HG02943 (cell line): ENCODE measurements around the gene DZIP3.

Source experiments
- ATAC-seq: cut with Tn5 transposase; IDR thresholded peaks from one replicate; pipeline ENCODE4 v1.9.1; 2021; ENCODE audit warnings: mild to moderate bottlenecking, low read depth, moderate library complexity; ENCODE audit not compliant: unreplicated experiment

DZIP3 gene, protein sequence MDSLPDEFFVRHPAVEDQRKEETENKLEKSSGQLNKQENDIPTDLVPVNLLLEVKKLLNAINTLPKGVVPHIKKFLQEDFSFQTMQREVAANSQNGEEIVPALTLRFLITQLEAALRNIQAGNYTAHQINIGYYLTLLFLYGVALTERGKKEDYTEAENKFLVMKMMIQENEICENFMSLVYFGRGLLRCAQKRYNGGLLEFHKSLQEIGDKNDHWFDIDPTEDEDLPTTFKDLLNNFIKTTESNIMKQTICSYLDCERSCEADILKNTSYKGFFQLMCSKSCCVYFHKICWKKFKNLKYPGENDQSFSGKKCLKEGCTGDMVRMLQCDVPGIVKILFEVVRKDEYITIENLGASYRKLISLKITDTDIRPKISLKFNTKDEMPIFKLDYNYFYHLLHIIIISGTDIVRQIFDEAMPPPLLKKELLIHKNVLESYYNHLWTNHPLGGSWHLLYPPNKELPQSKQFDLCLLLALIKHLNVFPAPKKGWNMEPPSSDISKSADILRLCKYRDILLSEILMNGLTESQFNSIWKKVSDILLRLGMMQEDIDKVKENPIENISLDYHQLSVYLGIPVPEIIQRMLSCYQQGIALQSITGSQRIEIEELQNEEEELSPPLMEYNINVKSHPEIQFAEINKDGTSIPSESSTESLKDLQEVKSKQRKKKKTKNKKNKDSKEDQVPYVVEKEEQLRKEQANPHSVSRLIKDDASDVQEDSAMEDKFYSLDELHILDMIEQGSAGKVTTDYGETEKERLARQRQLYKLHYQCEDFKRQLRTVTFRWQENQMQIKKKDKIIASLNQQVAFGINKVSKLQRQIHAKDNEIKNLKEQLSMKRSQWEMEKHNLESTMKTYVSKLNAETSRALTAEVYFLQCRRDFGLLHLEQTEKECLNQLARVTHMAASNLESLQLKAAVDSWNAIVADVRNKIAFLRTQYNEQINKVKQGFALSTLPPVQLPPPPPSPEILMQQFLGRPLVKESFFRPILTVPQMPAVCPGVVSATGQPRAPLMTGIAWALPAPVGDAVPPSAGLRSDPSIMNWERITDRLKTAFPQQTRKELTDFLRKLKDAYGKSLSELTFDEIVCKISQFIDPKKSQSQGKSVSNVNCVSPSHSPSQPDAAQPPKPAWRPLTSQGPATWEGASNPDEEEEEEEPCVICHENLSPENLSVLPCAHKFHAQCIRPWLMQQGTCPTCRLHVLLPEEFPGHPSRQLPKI

DNA sequence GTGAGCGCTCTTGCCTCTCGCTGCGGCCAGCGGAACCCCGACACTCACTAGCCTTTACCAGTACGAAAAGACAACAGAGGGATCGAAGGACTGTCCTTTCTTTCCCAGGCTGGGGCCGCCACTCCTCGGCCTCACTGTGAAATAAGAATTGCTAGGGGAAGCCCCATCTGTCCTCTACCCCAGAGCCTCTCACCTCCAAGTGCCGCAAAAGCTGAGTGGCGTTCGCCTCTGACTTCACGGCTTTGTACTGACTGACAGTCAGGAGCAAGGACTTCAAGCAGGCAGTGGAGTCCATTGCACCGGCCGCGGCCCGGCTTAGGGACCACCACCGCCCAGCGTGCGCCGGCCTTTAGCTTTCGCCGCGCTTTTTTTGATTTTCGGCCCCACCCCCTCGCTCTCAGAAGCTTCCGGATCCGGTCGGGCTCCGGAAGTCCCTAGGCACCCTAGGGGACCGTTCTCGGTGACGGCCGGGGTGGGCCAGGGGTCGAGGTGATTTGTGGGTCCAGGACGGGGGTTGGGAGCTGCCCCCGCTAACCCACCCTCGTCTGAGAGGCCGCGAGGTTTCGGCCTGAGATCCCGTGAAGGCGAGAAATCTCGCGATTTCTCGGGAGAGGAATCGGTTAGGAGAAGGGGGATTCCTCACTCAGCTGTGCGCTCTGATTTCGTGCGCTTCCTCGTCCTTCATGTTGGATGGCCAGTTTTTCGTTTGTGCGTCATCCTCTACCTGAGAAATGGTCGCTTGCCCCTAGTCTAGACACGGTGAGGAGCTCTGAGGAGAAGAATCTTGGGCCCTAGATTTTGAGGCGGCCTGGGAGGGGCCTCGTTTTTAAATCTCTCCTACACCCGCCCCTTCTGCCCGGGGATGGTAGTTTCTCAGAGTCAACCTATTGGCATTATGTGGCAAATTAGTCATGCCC lies at the start of gene DZIP3, which contains the start of gene CIP2A:
DZIP3 (plus strand) TSS at position 642 of the 917 bp plus-strand sequence. CDS start 15,685 bp downstream, outside the sequence.
CIP2A (minus strand) TSS at position 358 of the 917 bp plus-strand sequence; CDS start at position 295, 63 bp downstream.
- peak; percentile 91 for ATAC-seq

DNA sequence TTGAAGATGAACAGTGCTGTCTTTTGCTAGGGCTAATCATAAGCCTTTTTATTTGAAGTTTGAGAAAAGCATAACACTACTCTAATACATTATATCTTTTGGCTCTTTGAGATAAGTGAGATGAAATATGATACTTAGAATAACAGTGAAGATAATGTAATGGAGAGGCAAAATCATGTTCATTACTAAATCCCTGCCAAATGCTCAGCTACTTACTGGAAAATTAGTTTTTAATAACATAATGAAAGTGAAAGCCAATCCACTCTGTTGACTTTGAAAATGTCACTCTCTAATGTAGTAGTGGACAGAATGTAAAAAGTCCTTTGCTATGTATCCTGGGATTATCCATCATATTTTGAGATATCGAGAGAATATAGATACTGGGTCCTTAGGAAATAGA lies 43.3 kb upstream of the DZIP3 start:
- ATAC-seq: no peak

DNA sequence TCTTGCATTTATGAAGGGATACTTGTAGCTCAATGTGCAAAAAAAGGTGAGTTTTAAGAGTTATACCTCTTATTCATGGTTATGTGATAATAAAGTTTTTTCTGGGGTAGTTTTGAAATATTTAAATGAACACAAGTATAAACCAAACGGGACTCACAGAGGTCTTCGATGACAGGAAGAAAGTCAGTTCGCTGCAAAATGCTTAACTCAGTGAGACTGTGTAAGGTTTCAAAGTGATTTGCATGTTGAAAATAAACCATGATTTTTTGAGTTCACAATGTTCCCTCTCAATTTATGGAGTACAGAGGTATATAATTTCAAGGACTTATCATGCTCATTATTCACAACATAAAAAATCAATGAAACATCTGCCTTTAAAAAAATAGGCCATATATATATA lies 42.8 kb upstream of the DZIP3 start:
- ATAC-seq: no peak

DNA sequence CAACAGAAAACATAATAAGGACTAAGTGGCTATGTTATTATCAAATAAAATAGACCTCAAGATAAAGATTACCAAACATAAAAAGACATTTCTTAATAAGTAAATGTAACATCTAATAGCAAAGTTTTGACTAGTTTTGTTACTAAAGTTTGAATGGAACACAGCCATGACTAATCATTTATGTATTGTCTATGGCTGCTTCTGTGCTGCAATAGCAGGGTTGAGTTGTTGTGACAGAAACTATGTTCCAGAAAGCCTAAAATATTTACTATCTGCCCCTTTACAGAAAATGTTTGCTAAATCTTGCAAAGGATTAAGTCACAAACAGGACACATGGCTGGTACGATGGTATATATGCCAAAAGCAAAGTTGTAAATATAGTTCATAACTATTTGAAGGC lies 41.2 kb upstream of the DZIP3 start:
- no peak for ATAC-seq

DNA sequence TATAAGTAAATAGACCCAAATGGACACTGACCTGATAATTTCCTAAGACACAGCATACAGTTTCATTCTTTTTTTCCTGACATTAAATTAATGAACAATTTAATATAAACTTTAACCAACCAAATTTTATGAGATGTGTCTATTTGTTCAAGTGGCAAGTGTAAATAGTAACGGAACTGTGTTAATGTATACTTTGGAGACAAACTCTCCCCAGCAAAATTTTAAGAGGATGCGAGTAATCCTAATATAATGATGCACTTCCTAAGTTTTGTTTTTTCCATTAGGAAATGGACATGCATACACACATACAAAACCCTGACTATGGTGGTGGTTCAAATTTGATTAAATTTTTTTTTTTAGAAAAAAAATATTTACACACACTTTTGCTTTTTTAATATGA lies 40.6 kb upstream of the DZIP3 start:
- no peak for ATAC-seq

DNA sequence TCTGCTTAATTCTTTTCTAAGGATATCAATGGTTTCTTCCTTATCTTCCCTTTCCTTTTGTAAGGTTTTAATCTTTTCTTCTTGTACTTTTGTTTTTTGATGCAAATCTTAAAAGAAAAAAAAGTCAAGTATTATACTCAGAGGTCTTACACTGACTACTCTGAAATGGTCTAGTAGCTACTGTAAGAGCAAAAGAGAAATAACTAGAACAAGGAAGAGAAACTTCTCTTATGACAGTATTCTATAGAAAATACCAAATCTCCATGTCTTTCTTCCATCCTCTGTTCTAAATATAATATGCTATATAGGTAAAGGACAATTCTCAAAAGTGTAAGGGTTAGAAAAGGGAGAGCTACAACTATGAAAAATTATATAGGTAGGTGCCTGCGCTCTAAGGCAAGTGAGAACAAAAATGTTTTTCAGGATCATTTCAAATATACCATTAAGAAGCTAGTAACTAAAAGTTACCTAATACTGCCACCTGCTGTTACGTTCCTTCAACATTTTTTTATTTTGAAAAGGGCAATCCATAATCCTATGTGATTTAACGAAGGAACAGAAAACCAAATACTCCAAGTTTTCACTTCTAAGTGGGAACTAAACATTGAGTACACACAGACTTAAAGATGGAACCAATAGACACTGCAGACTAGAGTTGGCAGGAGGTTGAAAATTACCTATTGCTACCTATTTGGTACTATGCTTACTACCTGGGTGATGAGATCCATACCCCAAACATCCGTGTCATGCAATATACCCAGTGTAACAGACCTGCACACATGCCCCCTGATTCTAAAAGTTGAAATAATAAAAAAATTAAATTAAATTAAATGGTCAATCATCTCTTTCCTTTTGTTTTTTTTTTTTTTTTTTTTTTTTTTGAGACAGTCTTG lies 37.0 kb upstream of the DZIP3 start:
- ATAC-seq: no peak

DNA sequence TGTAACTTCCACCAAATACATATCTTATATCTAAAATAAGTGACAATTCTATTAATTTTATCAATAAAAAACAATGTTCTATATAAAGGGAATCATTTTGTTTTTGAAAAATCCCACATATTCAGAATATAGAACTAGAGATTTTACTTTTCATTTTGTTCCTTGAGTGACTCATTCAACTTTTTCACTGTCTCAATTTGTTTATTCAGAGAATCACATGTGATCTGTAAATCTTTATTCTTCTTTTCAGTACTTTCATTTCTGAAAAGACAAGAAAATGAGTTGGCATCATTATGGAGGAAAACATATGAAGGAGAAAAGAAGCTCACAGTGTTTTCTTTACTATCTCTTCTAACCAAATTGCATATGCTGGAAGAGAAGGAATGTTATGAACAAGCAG lies 35.3 kb upstream of the DZIP3 start:
- no peak for ATAC-seq

DNA sequence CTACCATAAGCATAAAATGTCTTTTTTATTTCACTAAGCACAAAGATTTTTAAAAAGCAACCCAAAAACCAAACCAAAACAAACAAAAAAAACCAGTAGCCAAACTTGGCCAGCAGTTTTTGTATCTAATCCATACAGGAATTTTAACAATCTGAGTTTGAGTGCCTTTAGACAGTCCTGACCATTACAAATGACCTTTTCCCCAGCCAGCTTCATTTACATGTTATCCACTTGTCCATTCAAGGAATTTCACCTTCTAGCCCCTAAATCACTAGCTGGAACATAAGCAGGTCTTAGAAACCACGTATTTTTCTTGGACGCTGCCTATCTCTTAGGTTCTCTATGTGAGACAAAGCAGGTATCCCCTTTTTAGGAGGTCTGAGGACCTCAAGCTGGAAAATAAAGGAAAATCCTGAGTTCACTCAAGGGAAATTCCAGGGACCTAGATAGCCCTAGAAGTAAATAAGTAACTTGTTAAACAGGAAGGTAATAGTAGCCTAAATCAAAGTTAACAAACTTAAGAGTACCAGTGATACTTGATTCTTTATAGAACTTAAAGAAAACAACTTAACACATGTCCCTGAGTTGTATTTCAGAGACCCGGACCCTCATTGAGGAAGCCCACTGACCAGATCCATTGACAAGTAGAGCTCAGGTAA lies 34.5 kb upstream of the DZIP3 start:
- no peak for ATAC-seq

DNA sequence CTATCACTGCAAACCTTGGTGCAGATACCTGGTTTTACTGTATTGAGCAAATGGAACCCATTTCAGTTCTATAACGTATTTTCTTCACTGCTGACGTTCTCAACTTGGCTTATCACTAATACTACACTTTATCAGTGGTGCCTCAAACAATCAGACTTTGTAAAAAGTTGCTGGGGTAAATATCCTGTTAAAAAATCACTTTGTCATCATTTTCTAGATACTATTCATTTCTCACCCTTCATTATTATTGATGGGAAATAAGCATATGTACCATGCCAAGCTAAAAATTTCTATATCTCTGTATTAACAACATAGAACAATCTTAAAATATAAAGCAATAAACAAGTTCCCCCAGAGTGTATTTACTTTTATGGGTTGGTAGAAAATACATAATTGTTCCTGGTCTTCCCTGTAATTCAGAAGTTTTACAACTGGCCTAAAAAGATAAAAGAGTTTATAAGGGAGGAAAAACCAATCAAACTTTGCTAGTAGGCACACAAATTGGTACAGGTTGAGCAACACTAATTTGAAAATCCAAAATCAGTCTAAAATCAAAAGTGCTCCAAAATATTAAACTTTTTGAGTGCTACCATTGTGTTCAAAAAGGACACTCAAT lies 33.4 kb upstream of the DZIP3 start:
- ATAC-seq: no peak

DNA sequence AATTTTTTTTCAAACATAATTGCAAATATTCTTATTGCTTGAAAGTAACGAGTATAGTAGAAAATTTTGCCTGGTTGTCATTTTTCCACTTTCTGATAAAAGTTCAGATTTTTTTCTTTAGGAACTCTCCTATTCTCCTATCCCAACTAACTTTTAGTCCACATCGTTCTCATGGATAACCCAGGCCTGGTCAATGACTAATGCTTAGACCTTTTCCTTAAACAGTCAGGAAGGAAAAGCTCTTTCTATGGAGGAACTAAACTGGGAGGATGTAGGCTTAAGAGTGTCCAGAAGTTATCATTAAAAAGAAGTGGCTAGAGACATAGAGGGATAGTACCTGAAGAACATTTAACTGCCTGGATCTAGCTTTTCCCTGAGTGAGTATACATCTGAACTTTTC lies 27.0 kb upstream of the DZIP3 start:
- ATAC-seq: no peak

DNA sequence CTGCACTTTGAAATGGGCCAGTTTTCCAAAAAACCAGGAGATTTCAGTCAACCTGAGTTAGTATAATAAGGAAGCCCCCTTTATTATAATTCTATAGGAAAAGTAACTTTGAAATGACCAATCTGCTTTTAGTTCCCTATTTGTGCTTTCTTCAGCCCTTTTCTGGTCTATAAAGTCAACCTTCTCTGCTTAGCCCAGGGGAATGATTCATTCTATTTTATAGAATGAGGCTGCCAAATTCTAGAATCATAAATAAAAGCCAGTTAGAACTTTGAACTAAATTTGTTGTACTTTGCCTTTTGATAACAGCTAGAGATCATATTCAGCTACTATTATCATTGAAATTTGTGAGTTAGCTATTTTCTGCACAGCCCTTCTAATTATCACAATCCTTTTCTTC lies 25.0 kb upstream of the DZIP3 start:
- ATAC-seq: no peak

DNA sequence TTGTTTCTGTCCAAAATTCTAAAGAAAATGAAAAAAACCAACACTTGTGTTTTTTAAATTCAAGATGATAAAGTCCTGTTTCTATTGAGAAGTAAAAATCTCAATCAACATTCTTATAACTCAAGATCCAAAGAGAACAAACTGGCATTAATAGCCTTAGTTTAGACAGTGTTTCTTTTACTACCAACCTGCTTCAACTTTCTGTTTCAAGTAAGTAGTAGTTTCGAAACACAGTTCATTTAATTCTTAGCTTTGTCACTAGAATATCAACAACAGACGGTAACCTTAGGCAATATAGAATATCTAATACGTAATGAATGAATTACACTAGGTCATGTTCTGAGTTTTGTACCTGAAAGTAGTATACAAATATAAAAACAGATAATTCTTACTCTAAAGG lies 24.0 kb upstream of the DZIP3 start:
- ATAC-seq: no peak

DNA sequence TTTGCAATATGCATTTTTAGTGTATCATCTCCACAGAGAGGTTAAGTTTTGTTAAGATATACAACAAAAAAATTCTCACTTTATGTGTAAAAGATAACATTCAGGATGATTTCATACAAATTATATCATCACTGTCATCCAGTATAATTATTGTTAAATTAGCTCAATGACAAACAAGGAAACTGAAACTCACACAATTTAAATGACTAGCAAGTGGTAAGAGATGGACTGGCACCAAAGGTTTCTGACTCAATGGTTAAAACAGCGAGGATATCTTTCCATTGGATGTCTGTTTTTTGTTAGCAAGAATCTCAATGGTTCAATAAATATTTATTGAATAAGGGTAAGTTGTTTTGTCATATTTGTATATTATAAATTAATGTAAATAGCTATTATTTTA lies 22.9 kb upstream of the DZIP3 start:
- ATAC-seq: no peak

DNA sequence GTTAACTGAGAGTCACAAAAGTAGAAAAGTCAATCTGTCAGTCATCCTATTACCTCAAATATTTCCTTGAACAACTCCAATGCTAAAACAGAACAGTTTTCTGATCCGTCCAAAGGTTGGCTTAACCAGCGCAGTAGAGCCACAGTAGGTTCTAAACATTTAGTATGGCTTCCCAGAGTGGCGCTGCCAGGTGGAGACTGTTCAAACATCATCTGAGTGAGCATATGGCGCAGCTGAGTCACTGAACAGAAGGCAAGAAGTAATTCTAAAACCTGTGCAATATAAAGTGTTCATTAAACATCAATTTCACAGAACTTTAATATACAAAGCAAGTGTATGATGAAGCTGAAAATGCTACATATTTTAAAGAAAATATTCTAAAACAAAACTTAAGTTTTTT lies 20.2 kb upstream of the DZIP3 start:
- no peak for ATAC-seq

DNA sequence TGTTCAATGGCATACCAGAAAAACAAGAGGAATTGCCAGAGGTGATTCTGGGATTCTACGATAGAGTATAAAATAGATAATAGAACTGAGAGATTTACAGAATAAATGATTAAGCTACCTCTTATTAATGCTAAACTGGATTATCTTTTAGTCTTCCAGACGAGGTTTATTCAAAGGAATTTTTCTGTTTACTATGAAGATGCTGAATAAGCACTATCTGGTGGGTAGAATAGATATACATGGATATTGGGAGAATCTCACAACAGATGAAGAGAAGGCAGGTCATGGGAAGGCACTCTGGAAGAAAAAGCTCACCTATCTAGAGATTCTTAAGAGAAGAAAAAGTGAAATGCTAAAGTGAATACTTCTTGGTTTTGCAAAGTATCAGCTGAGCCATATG lies 11.5 kb upstream of the DZIP3 start:
- no peak for ATAC-seq

DNA sequence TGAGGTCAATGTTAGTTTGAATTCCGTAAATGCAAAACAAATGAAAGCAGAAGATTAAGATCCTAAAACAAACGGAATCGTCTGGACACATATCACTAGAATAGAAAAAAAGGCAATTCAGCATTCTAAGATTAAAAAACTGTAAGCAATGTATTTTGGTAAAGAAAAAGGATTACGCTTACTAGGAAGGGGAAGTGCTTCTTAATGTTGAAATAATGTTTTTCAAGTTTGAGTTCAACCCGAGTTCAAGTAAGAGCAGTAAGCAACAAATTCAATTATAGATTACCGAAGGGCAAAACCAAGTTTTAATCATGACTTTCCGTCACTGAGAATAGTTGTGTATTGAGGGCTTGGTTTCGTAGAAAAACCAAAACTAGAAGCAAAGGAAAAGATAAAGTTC lies 921 bp upstream of the DZIP3 start:
- no peak for ATAC-seq

DNA sequence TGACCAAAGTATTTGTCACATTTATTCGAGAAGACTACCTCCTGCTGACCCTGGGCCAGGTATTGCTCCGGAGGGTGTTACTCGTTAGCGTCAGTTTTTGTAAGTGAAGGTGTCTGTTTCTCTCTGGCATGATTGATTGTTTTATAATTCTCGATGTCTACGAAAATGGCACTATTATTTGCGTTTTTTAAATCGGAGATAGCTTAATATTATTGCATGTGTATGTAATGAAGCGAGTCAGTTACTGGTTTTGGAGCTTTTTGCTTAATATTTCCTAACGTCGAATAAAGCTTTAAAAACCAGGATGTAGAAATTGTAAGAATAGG lies 439 bp downstream of the DZIP3 start:
- no peak for ATAC-seq

DNA sequence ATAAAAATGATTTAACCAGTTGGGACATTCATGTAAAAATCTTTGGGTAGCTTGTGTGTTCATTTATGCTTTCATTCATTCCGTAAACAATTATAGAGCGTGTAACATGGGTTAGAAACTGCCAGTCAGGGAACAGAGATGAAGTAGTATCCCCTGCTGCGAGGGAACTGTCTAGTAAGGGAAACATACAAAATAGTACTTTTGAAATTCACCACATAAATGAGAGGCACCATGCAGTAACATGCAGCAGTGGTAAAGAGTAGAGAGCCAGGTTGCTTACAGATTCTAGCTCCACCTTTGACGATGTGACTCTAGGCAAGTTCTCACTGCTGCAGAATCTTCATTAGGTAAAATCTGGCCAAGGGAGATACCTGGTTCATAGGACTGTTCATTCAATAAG lies 938 bp downstream of the DZIP3 start:
- ATAC-seq: no peak
